Sigmoid colon (tissue), 7 donors: ENCODE results near the gene MAGI2. TPM values are rescaled to one million over a fixed set of nuclear protein-coding genes. Genes with fewer than 3 reads are reported as not detected.
"Not testable (repeated sequence)": the region's sequence is repeated elsewhere in the genome, so short reads cannot be mapped to it uniquely, and the experiment has no call there.

Experiments used
- DNase-seq: peaks from one replicate; pipeline ENCODE4 v3.0.0-alpha.2; 2019
- H3K27ac ChIP-seq, 4 donors: fragments of 200-600 bp; sonication (generic); one replicate each; pipeline ENCODE4 v1.5.1; 2016 to 2019; ENCODE audit warnings: mild to moderate bottlenecking in 1 of 4
- H3K27me3 ChIP-seq, 3 donors: fragments of 200-600 bp; sonication (generic); one replicate each; pipeline ENCODE4 v1.5.1; 2019; ENCODE audit warnings: mild to moderate bottlenecking in 1 of 3
- H3K36me3 ChIP-seq, 4 donors: fragments of 200-600 bp; sonication (generic); one replicate each; pipeline ENCODE4 v1.5.1; 2016 to 2019
- H3K4me1 ChIP-seq, 4 donors: fragments of 200-600 bp; sonication (generic); one replicate each; pipeline ENCODE4 v1.5.1; 2017 to 2019
- H3K4me3 ChIP-seq, 4 donors: fragments of 200-600 bp; sonication (generic); one replicate each; pipeline ENCODE4 v1.5.1; 2017 to 2019; ENCODE audit warnings: mild to moderate bottlenecking in 2 of 4, moderate library complexity in 1 of 4
- H3K9me3 ChIP-seq, 4 donors: fragments of 200-600 bp in 3 of 4; sonication (generic) in 3 of 4; one replicate each; pipeline versions ENCODE4 v1.5.1 to v1.6.1; 2013 to 2019
- EP300 ChIP-seq, 4 donors: sonication (generic); formaldehyde crosslinking; IDR thresholded peaks; one replicate each; pipeline ENCODE4 v1.6.1; 2017; ENCODE audit warnings: antibody characterized with exemption in 4 of 4
- POLR2A ChIP-seq, 2 donors: fragments of 450-650 bp; IDR thresholded peaks; one replicate each; pipeline ENCODE4 v1.6.1; 2016; ENCODE audit warnings: antibody characterized with exemption in 2 of 2, mild to moderate bottlenecking in 2 of 2, moderate library complexity in 2 of 2
- POLR2AphosphoS5 ChIP-seq, 4 donors: sonication (generic); formaldehyde crosslinking; IDR thresholded peaks; one replicate each; pipeline ENCODE4 v1.6.1; 2017; ENCODE audit warnings: antibody characterized with exemption in 4 of 4
- WGBS, 2 donors: extraction: QIAGEN DNeasy Blood & Tissue Kit; methylation state at CpG; one replicate each; pipeline ENCODE4 v1.1.7; 2013; 5-methylcytosine and 5-hydroxymethylcytosine counted together
- intact Hi-C: fragments of 100-400 bp; cut with DNase I; formaldehyde crosslinking; loops from one replicate; pipeline ENCODE4 v1.15.1; 2023
- polyA plus RNA-seq, 3 donors: library from polyadenylated mRNA; stranded (reverse); fragments of 200-250 nt; gene quantifications; one replicate each; pipeline ENCODE4 v1.2.3, GENCODE V29; 2013
- total RNA-seq, 4 donors: library from RNA; depleted of rRNA; stranded (reverse); fragments of >200 nt; gene quantifications; one replicate each; pipeline ENCODE4 v1.1.0, GENCODE V29; 2016
- TF ChIP-seq, protein P1 (sequence below), 4 experiments: fragments of 450-650 bp in 3 of 4; fragments of 200-600 bp in 1 of 4; IDR thresholded peaks; one replicate each; pipeline ENCODE4 v1.5.1; 2016 to 2019; ENCODE audit warnings: antibody characterized with exemption in 4 of 4, mild to moderate bottlenecking in 3 of 4, moderate library complexity in 2 of 4
- donor health status: healthy with polysubstance abuse.
- donor health status: Bipolar disorder and iron deficiency.
- donor health status: healthy.

MAGI2 gene
- total and polyA plus RNA-seq, 7 donors, result 0.69 to 26.9 (median 14.7) TPM

DNA sequence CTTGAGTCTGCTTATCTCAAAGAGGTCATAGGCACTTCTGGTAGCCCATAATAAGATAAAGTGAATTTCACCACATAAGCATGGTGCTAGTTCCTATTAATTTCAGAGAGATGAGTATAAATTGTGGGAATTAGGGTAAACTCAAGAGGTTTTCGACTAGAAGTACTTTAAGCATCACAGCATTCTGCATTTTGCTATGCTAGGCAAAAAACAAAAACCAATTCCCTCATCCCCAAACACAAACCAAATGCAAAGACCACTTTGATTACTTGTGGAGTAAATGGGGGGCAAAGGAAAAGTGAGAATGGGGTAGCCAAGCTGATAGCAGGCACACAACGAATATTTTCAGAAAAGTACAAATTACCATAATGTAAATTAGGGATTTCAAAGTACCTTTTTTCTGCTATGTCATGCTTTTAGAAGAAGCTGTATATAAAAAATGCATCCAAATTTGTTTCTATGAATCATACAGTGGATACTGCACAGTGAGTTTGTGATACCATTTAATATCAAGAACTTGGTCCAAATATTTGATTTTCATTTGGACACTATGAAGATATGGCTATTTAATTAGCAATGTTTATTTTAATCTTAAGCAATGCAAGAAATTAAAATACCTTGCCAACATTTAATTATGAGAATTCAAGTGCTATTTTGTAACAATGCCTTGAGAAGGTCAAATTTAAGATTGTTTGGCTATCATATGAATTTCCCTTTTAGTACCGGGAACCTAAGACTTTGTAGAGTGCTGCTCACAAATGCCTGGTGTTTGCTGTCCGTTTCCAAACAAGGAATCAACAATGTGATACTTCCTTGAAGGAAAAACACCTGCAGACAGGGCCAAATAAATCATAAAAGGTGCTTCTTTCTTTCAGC lies 1199.4 kb downstream of the MAGI2 start:
- no peak for DNase-seq
- H3K4me1 ChIP-seq, result no peaks in the 10 kb centered on the region
- H3K27ac ChIP-seq, result no peak overlapping the region
- H3K27me3 ChIP-seq, result no peaks in the 10 kb centered on the region
- TF ChIP-seq POLR2AphosphoS5 (IDR thresholded peaks at IDR 0.05) (no peak), POLR2A (IDR thresholded peaks at IDR 0.05) (no peak), EP300 (IDR thresholded peaks at IDR 0.05) (no peak)
- TF ChIP-seq, protein P1, sequence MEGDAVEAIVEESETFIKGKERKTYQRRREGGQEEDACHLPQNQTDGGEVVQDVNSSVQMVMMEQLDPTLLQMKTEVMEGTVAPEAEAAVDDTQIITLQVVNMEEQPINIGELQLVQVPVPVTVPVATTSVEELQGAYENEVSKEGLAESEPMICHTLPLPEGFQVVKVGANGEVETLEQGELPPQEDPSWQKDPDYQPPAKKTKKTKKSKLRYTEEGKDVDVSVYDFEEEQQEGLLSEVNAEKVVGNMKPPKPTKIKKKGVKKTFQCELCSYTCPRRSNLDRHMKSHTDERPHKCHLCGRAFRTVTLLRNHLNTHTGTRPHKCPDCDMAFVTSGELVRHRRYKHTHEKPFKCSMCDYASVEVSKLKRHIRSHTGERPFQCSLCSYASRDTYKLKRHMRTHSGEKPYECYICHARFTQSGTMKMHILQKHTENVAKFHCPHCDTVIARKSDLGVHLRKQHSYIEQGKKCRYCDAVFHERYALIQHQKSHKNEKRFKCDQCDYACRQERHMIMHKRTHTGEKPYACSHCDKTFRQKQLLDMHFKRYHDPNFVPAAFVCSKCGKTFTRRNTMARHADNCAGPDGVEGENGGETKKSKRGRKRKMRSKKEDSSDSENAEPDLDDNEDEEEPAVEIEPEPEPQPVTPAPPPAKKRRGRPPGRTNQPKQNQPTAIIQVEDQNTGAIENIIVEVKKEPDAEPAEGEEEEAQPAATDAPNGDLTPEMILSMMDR (IDR thresholded peaks at IDR 0.05), result no peak
- intact Hi-C loops, result no loop called here
- no peaks in the 10 kb centered on the region for H3K9me3 ChIP-seq
- H3K36me3 ChIP-seq, result no peaks in the 10 kb centered on the region
- 51 to 74% methylated on average over 4 of the region's 4 CpGs for WGBS, 2 donors
- H3K4me3 ChIP-seq, result no peak overlapping the region

DNA sequence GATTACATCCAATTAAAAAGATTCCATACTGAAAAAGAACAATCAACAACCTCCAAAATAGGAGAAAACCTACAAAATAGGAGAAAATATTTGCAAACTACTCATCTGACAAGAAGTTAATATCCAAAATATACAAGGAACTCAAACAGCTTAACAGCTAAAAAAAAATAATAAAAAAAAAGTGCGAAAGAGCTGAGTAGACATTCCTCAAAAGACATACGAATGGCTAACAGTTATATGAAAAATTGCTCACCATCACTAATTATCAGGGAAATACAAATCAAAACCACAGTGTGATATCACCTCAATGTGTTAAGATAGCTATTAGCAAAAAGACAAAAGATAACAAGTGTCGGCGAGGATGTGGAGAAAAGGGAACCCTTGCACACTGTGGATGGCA lies 1204.6 kb downstream of the MAGI2 start:
- no peak for DNase-seq
- intact Hi-C loops, result no loop called here
- Histone ChIP-seq H3K4me1 (no peaks in the 10 kb centered on the region), H3K9me3 (peaks cover 0 to 6% (median 0%) of the 10 kb centered on the region in 4 donors), H3K36me3 (no peaks in the 10 kb centered on the region), H3K4me3 (no peak overlapping the region), H3K27ac (no peak overlapping the region), H3K27me3 (no peaks in the 10 kb centered on the region)
- TF ChIP-seq POLR2A (IDR thresholded peaks at IDR 0.05) (no peak), POLR2AphosphoS5 (IDR thresholded peaks at IDR 0.05) (no peak), EP300 (IDR thresholded peaks at IDR 0.05) (no peak)
- TF ChIP-seq, protein P1 (IDR thresholded peaks at IDR 0.05), result no peak
- WGBS, 2 donors, result 94 to 97% methylated on average over 4 of the region's 4 CpGs

- no peak for DNase-seq
- peaks cover 0 to 6% (median 0%) of the 10 kb centered on the region in 4 donors for H3K9me3 ChIP-seq
- no peak overlapping the region for H3K27ac ChIP-seq
- no peaks in the 10 kb centered on the region for H3K27me3 ChIP-seq
- intact Hi-C loops, result no loop called here
- H3K36me3 ChIP-seq, result no peaks in the 10 kb centered on the region
- TF ChIP-seq POLR2A (IDR thresholded peaks at IDR 0.05) (no peak), EP300 (IDR thresholded peaks at IDR 0.05) (no peak), POLR2AphosphoS5 (IDR thresholded peaks at IDR 0.05) (no peak)
- H3K4me1 ChIP-seq, result no peaks in the 10 kb centered on the region
- no peak overlapping the region for H3K4me3 ChIP-seq
These were observed 1205.4 kb downstream of the MAGI2 start for GRCh38 chr7:78247910-78248689.

DNA sequence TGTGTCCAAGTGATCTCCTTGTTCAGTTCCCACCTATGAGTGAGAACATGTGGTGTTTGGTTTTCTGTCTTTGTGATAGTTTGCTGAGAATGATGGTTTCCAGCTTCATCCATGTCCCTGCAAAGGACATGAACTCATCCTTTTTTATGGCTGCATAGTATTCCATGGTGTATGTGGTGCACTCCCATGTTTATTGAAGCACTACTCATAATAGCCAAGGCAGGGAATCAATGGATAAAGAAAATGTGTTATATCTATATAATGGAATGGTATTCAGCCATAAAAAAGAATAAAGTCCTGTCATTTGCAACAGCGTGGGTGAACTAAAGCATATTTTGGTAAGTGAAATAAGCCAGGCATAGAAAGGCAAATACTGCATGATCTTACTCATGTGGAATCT lies 1213.3 kb downstream of the MAGI2 start:
- H3K9me3 ChIP-seq, H3K27ac ChIP-seq, H3K27me3 ChIP-seq, H3K4me3 ChIP-seq, H3K36me3 ChIP-seq, H3K4me1 ChIP-seq, DNase-seq, intact Hi-C loops: not testable (repeated sequence)
- WGBS, 2 donors, result 90 to 97% methylated on average over 1 of the region's 1 CpG

DNA sequence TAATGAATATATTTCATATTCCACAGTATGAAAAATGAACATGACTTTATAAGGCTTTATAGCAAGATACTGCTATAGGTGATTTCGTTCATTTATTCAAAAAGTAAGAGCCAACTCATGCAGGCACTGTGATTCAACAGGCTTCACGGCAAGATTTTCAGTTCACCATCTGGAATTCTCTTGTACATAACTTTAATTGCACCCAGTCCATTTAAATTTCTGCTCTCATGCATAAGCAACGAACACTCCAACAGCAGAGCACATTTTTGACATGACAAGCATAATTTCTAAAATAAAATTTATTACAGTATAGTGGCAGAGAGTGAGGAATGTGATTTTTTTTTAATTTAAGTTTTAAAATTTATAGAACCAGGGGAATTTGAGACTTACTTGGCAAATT lies 1218.8 kb downstream of the MAGI2 start:
- no peak for DNase-seq
- H3K36me3 ChIP-seq, result no peaks in the 10 kb centered on the region
- TF ChIP-seq EP300 (IDR thresholded peaks at IDR 0.05), result no peak
- TF ChIP-seq, protein P1 (IDR thresholded peaks at IDR 0.05), result no peak
- no peak for TF ChIP-seq POLR2A (IDR thresholded peaks at IDR 0.05)
- intact Hi-C loops, result no loop called here
- H3K4me3 ChIP-seq, result no peak overlapping the region
- no peaks in the 10 kb centered on the region for H3K4me1 ChIP-seq
- no peaks in the 10 kb centered on the region for H3K9me3 ChIP-seq
- no peaks in the 10 kb centered on the region for H3K27me3 ChIP-seq
- 75 to 87% methylated on average over 3 of the region's 3 CpGs for WGBS, 2 donors
- H3K27ac ChIP-seq, result no peak overlapping the region
